ENCODE data around the gene ZNF19.

ZNF19 gene

GRCh38 chr16:71492786-71493185, 3.7 kb upstream of the ZNF19 start:
- H3K4me3 ChIP-seq (ENCODE audit: low read depth, low read length): no peak overlapping the region
- DNase-seq (ENCODE audit: low read depth): no peak

DNA sequence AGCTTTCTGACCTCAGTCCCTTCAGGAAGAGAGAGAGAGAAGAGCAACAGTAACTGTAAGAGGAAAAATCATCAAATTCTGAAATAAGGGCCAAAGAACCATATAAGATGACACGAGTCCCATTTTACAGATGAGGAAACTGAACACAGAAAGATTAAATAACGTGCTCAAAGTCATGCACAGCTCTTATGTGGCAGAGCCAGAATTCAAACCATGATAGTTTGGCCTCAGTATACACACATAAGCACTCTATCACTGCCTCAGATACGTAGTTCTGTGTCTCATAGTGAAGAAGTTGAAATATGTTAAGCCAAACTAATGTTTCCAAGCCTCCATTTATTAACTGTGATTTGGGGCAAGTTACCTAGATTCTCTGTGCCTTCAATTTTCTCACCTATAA, 1.9 kb upstream of the ZNF19 start:
- no peak for DNase-seq (ENCODE audit: low read depth)
- H3K4me3 ChIP-seq (ENCODE audit: low read depth, low read length): no peak overlapping the region

- H3K4me3 ChIP-seq (ENCODE audit: low read depth, low read length): no peak overlapping the region
Observed at GRCh38 chr16:71490361-71490760, 1.2 kb upstream of the ZNF19 start.

GRCh38 chr16:71484006-71484893, 4.9 kb downstream of the ZNF19 start:
- peak; percentile 89 for DNase-seq (ENCODE audit: low read depth)
- peak overlapping the region; percentile 93 for H3K4me3 ChIP-seq (ENCODE audit: low read depth, low read length)

More at GRCh38 chr16:71490361-71490760, 1.2 kb upstream of the ZNF19 start:
- DNase-seq (ENCODE audit: low read depth): no peak

DNA sequence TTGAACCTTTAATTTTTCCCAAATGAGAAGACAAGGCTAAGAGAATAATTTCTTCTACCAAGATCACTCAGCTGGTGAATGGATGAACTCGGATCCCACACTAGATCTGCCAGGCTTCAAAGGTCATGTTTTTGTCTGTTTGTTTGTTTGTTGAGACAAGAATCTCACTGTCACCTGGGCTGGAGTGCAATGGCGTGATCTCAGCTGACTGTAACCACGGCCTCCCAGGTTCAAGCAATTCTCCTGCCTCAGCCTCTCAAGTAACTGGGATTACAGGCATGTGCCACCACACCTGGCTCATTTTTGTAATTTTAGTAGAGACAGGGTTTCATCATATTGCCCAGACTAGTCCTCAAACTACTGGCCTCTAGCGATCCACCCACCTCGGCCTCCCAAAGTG, 6.6 kb downstream of the ZNF19 start:
- no peak for DNase-seq (ENCODE audit: low read depth)

DNA sequence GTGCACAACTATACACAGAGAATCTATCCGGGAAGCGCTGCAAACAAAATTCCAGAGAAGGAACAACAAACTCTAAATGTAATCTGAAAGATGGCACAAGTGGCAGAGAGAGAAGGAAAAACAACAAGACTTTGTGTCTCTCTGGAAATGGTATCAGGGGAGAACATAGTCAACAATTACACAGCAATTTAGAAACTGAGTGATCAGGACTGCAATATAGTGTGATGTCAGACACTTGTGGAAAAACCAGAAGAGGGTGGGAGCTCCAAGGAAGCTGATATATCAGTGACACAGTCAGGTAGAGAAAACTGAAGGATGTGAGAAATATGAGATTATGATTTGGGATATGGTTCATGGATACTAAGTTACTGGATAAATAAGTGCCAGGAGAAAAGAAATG, 8.2 kb downstream of the ZNF19 start:
- no peak overlapping the region for H3K4me3 ChIP-seq (ENCODE audit: low read depth, low read length)

More for the DNA sequence above, 6.6 kb downstream of the ZNF19 start:
- no peak overlapping the region for H3K4me3 ChIP-seq (ENCODE audit: low read depth, low read length)

DNA sequence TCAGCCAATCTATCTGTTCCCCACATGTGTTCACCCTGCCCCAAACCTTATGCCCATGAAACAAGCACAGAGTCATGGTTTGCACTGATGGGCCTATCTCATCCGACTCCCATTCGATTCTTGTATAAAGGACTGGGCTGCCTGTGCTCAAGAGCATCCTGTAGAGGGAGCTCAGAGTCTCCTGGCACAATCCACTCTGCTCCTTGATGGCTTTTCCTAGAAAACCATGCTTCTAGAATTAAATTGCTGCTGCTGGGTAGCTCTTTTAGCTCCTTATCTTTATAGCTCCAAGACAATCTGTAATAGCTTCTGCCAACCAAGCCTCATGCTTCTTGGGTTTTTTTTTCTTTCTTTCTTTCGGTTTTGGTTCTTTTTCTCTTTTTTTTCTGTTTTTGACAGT, 9.7 kb downstream of the ZNF19 start:
- no peak overlapping the region for H3K4me3 ChIP-seq (ENCODE audit: low read depth, low read length)
- DNase-seq (ENCODE audit: low read depth): no peak

More for the DNA sequence above, 8.2 kb downstream of the ZNF19 start:
- no peak for DNase-seq (ENCODE audit: low read depth)

GRCh38 chr16:71476457-71477124, 12.5 kb downstream of the ZNF19 start:
- no peak for DNase-seq (ENCODE audit: low read depth)
- no peak overlapping the region for H3K4me3 ChIP-seq (ENCODE audit: low read depth, low read length)

DNA sequence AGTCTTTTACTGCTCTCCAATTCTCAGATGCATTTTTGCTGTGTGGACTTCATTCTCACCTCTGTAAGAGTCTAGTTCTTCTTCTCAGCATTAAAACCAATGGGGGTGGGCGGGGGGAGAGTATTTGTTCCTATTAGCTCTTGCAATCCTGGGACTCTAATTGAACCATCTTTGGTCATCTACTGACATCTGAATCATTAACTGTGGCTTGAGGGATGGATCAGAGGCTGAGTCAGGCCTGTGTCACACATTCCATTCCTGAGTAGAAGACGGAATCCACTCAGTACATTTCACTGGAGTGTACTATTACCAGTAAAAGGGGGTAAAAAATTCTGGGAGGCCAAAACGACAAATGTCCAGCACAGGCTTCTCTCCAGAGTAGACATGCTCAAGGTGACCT, 14.3 kb downstream of the ZNF19 start:
- H3K4me3 ChIP-seq (ENCODE audit: low read depth, low read length): no peak overlapping the region
- peak; percentile 85 for DNase-seq (ENCODE audit: low read depth)

DNA sequence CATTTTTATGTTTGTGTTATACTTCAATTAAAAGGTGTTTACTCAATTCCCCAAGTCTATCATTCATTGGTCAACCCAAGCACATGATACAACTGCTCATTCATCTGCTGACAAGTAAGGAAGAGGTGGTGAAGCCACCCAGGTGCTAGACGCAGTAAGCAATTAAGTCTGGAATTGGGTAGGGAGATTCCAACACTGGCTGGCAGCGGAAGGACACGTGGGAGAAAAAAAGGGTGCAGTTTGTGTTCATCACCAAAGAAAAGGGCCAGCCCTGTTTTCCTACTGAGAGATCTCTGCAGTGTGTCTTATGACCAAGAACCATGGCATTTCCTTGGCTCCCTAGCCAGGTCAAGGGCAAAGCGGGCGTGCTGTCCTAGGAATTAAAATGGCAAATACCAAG, 15.2 kb downstream of the ZNF19 start:
- DNase-seq (ENCODE audit: low read depth): no peak
- H3K4me3 ChIP-seq (ENCODE audit: low read depth, low read length): no peak overlapping the region

GRCh38 chr16:71472931-71473330, 16.2 kb downstream of the ZNF19 start:
- no peak for DNase-seq (ENCODE audit: low read depth)
- no peak overlapping the region for H3K4me3 ChIP-seq (ENCODE audit: low read depth, low read length)

- no peak overlapping the region for H3K4me3 ChIP-seq (ENCODE audit: low read depth, low read length)
- DNase-seq (ENCODE audit: low read depth): no peak
Observed at GRCh38 chr16:71472051-71472450, 17.1 kb downstream of the ZNF19 start.

DNA sequence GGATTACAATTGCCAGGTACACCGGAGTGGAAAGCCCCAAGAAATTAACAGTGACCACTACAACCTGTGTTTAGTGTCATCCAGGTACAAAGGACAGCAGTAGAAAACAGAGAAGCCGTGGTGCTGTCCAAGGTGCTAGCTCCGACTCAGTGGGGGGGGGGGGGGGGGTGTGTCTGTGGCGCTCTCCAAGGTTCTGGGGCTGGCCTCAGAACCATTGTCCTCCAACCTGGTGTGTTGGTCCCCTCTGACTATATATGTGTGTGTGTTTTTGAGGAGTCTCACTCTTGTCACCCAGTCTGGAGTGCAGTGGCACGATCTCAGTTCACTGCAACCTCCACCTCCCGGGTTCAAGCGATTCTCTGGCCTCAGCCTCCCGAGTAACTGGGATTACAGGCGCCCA, 21.3 kb downstream of the ZNF19 start:
- no peak for DNase-seq (ENCODE audit: low read depth)
- H3K4me3 ChIP-seq (ENCODE audit: low read depth, low read length): no peak overlapping the region

- no peak for DNase-seq (ENCODE audit: low read depth)
- no peak overlapping the region for H3K4me3 ChIP-seq (ENCODE audit: low read depth, low read length)
Observed at GRCh38 chr16:71464231-71464630, 24.9 kb downstream of the ZNF19 start.

GRCh38 chr16:71461686-71462648, 27.2 kb downstream of the ZNF19 start, which contains the start of gene ZNF23:
Gene ZNF23 (minus strand): TSS chr16:71462247. CDS start chr16:71456796, 5,451 bp downstream.
- no peak for DNase-seq (ENCODE audit: low read depth)
- H3K4me3 ChIP-seq (ENCODE audit: low read depth, low read length): peak within 1 kb of the TSS; percentile 95

DNA sequence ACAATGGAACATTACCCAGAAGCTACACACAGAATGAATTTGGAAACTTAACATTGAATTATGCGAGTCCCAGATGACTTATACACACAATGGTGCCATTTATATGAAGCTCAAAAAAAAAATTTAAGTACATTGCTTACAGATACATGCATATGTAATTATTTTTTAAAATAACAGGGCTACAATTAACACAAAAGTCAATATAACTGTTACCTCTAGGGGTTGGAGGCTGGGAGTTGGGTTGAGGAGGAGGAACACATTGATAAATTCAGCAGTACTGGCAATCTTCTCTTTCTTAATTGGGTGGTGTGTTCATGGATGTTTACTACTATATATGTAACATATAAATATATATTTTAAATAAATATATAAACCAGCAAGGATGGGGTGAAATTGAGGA, 28.2 kb downstream of the ZNF19 start:
- no peak for DNase-seq (ENCODE audit: low read depth)
- H3K4me3 ChIP-seq (ENCODE audit: low read depth, low read length): peak overlapping the region; percentile 95

DNA sequence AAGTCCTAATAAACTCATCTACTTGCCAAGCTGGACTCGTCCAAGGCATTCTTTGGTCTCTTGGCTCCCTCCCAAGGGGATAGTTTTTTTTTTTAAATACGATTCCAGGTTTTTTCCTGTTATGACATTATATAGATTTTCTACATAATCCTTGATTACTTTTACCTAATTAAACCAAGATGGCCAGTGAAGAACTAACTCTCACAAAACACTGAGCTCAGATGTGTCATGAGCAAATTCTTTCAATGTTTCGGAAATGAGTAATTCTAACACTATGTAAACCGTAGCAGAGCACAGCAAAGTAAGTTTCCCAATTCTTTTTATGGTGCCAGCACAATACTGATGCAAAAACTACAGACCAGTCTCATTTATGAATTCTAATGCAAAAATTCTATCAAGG, 28.9 kb downstream of the ZNF19 start:
- no peak for DNase-seq (ENCODE audit: low read depth)

GRCh38 chr16:71459510-71459909, 29.6 kb downstream of the ZNF19 start:
- DNase-seq (ENCODE audit: low read depth): no peak
- H3K4me3 ChIP-seq (ENCODE audit: low read depth, low read length): no peak overlapping the region

More for the DNA sequence above, 28.9 kb downstream of the ZNF19 start:
- H3K4me3 ChIP-seq (ENCODE audit: low read depth, low read length): no peak overlapping the region

- no peak overlapping the region for H3K4me3 ChIP-seq (ENCODE audit: low read depth, low read length)
- DNase-seq (ENCODE audit: low read depth): no peak
Observed at GRCh38 chr16:71456801-71457200, 32.3 kb downstream of the ZNF19 start.

GRCh38 chr16:71453036-71453435, 36.1 kb downstream of the ZNF19 start:
- no peak for DNase-seq (ENCODE audit: low read depth)
- no peak overlapping the region for H3K4me3 ChIP-seq (ENCODE audit: low read depth, low read length)

Measured in skeletal muscle cell (primary cell).